T-helper 9 cell (primary cell): Measurements from ENCODE around the gene SCIN.
"Not testable (repeated sequence)": the region's sequence is repeated elsewhere in the genome, so short reads cannot be mapped to it uniquely, and the experiment has no call there.

Experiments used
- DNase-seq: peaks from one replicate; pipeline ENCODE4 v3.0.0-alpha.2; 2020
- total RNA-seq, 2 donors: gene quantifications; one replicate each; lab custom pipeline; 2026; lab: John Stamatoyannopoulos, UW

SCIN gene
- 0 to 0.24 reads per million in 2 donors for total RNA-seq

- DNase-seq: peak; percentile 2
Measured at GRCh38 chr7:12570534-12571461, at the start of gene SCIN. Gene SCIN, plus strand, starts transcription at chr7:12570720. Its CDS starts 67 bp downstream, at chr7:12570787.

GRCh38 chr7:12524794-12525386, 45.6 kb upstream of the SCIN start:
- no peak for DNase-seq

GRCh38 chr7:12526693-12527092, 43.8 kb upstream of the SCIN start:
- not testable (repeated sequence) for DNase-seq

- not testable (repeated sequence) for DNase-seq
Measured at GRCh38 chr7:12527670-12528069, 42.9 kb upstream of the SCIN start.

GRCh38 chr7:12529971-12530710, 40.4 kb upstream of the SCIN start:
- DNase-seq: no peak

- DNase-seq: no peak
Measured at GRCh38 chr7:12531784-12532183, 38.7 kb upstream of the SCIN start.

GRCh38 chr7:12534046-12534445, 36.5 kb upstream of the SCIN start:
- no peak for DNase-seq

GRCh38 chr7:12539681-12540080, 30.8 kb upstream of the SCIN start:
- no peak for DNase-seq

GRCh38 chr7:12540850-12541249, 29.7 kb upstream of the SCIN start:
- DNase-seq: no peak

GRCh38 chr7:12543586-12543985, 26.9 kb upstream of the SCIN start:
- DNase-seq: no peak

- DNase-seq: no peak
Measured at GRCh38 chr7:12549106-12549505, 21.4 kb upstream of the SCIN start.

- DNase-seq: no peak
Measured at GRCh38 chr7:12550956-12551355, 19.6 kb upstream of the SCIN start.

GRCh38 chr7:12552876-12553275, 17.6 kb upstream of the SCIN start:
- DNase-seq: no peak

GRCh38 chr7:12553416-12553815, 17.1 kb upstream of the SCIN start:
- no peak for DNase-seq

GRCh38 chr7:12554351-12554750, 16.2 kb upstream of the SCIN start:
- DNase-seq: no peak

- no peak for DNase-seq
Measured at GRCh38 chr7:12554872-12555271, 15.6 kb upstream of the SCIN start.

- DNase-seq: not testable (repeated sequence)
Measured at GRCh38 chr7:12555695-12556094, 14.8 kb upstream of the SCIN start.

- not testable (repeated sequence) for DNase-seq
Measured at GRCh38 chr7:12556139-12556792, 14.3 kb upstream of the SCIN start.

- DNase-seq: no peak
Measured at GRCh38 chr7:12557282-12557681, 13.2 kb upstream of the SCIN start.

GRCh38 chr7:12564996-12565764, 5.3 kb upstream of the SCIN start:
- no peak for DNase-seq

GRCh38 chr7:12565873-12566272, 4.6 kb upstream of the SCIN start:
- DNase-seq: no peak

- no peak for DNase-seq
Measured at GRCh38 chr7:12567015-12567414, 3.5 kb upstream of the SCIN start.
